ENCODE data around the gene ITIH2. TPM values are rescaled to one million over a fixed set of nuclear protein-coding genes. Genes with fewer than 3 reads are reported as not detected.

Gene ITIH2
- polyA plus RNA-seq, 3 donors, result not detected

DNA sequence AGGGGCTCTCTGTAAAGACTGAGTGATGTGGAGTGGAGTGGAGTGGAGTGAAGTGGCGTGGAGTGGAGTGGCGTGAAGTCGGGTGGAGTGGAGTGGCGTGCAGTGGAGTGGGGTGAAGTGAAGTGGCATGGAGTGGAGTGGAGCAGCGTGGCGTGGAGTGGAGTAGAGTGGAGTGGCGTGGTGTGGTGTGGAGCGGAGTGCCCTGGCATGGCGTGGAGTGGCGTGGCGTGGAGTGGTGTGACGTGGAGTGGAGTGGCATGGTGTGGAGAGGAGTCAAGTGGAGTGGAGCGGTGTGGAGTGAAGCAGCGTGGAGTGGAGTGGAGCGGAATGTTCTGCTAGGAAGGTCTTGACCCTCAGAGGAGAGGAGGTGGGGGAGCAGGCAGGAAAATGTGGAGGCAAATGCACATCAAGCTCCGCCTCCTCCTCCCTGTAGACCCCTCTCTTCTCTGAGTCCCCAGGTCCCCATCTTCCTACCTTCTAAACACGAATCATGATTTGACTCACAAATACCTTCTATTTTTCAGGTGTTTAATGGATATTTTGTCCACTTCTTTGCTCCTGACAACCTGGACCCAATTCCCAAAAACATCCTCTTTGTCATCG is 19.9 kb downstream of the ITIH2 start:
- H3K9ac ChIP-seq (ENCODE audit: insufficient read depth, low read length, poor library complexity, severe bottlenecking), result no peak overlapping the region
- no peak overlapping the region for H3K27ac Mint-ChIP-seq
- H3K9me3 ChIP-seq (replicated peaks in 1 of 2; ENCODE audit: control insufficient read depth in 1 of 2, insufficient read depth in 1 of 2, low read length in 2 of 2), result no peaks in the 10 kb centered on the region
- intact Hi-C loops (cut with micrococcal nuclease), result no loop called here
- H3K36me3 Mint-ChIP-seq, result no peaks in the 10 kb centered on the region
- no peaks in the 10 kb centered on the region for H3K36me3 ChIP-seq (replicated peaks in 1 of 2; ENCODE audit: control insufficient read depth in 1 of 2, insufficient read depth in 2 of 2, low read length in 2 of 2)
- peaks cover 3 to 5% (median 4%) of the 10 kb centered on the region in 3 donors for H3K27me3 Mint-ChIP-seq (ENCODE audit: low read depth in 3 of 3)
- no peaks in the 10 kb centered on the region for H3K4me1 ChIP-seq (ENCODE audit: control insufficient read depth in 1 of 2, insufficient read depth in 2 of 2, low read length in 2 of 2)
- H3K4me3 Mint-ChIP-seq, result no peak overlapping the region
- no peaks in the 10 kb centered on the region for H3K4me1 Mint-ChIP-seq
- H3K27me3 ChIP-seq (ENCODE audit: control insufficient read depth in 2 of 2, insufficient read depth in 2 of 2, low read length in 2 of 2), result no peaks in the 10 kb centered on the region
- no peak overlapping the region for H3K4me2 ChIP-seq (replicated peaks; ENCODE audit: extremely low read depth, low read length, poor library complexity, severe bottlenecking)
- no peaks in the 10 kb centered on the region for H4K20me1 ChIP-seq (ENCODE audit: insufficient read depth, low read length)
- H3K79me2 ChIP-seq (ENCODE audit: insufficient read depth, low read length), result no peaks in the 10 kb centered on the region
- H3K27ac ChIP-seq (ENCODE audit: low read depth in 1 of 2, low read length in 2 of 2), result no peak overlapping the region
- 96% methylated on average over 12 of the region's 18 CpGs for WGBS (ENCODE audit: insufficient coverage)
- TF ChIP-seq, protein P1, sequence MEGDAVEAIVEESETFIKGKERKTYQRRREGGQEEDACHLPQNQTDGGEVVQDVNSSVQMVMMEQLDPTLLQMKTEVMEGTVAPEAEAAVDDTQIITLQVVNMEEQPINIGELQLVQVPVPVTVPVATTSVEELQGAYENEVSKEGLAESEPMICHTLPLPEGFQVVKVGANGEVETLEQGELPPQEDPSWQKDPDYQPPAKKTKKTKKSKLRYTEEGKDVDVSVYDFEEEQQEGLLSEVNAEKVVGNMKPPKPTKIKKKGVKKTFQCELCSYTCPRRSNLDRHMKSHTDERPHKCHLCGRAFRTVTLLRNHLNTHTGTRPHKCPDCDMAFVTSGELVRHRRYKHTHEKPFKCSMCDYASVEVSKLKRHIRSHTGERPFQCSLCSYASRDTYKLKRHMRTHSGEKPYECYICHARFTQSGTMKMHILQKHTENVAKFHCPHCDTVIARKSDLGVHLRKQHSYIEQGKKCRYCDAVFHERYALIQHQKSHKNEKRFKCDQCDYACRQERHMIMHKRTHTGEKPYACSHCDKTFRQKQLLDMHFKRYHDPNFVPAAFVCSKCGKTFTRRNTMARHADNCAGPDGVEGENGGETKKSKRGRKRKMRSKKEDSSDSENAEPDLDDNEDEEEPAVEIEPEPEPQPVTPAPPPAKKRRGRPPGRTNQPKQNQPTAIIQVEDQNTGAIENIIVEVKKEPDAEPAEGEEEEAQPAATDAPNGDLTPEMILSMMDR (IDR thresholded peaks at IDR 0.05), result no peak
- H2AFZ ChIP-seq (ENCODE audit: insufficient read depth, low read depth, low read length, poor library complexity, severe bottlenecking), result no peak overlapping the region
- no peak for DNase-seq
- H3K4me3 ChIP-seq (replicated peaks in 1 of 3; ENCODE audit: low read depth in 2 of 3, low read length in 3 of 3), result no peak overlapping the region
- H3K9me3 Mint-ChIP-seq, result peaks cover 0 to 2% (median 0%) of the 10 kb centered on the region in 7 donors

- Mint-ChIP-seq H3K27ac (no peak overlapping the region), H3K4me1 (no peaks in the 10 kb centered on the region), H3K36me3 (no peaks in the 10 kb centered on the region), H3K27me3 (ENCODE audit: low read depth in 3 of 3) (peaks cover 2 to 4% (median 3%) of the 10 kb centered on the region in 3 donors), H3K9me3 (peaks cover 0 to 2% (median 0%) of the 10 kb centered on the region in 7 donors), H3K4me3 (no peak overlapping the region)
- intact Hi-C loops (cut with micrococcal nuclease), result no loop called here
- no peak overlapping the region for H3K4me3 ChIP-seq (replicated peaks in 1 of 3; ENCODE audit: low read depth in 2 of 3, low read length in 3 of 3)
- TF ChIP-seq, protein P1 (IDR thresholded peaks at IDR 0.05), result no peak
- no peaks in the 10 kb centered on the region for H4K20me1 ChIP-seq (ENCODE audit: insufficient read depth, low read length)
- no peaks in the 10 kb centered on the region for H3K27me3 ChIP-seq (ENCODE audit: control insufficient read depth in 2 of 2, insufficient read depth in 2 of 2, low read length in 2 of 2)
- DNase-seq, result no peak
- no peak overlapping the region for H3K9ac ChIP-seq (ENCODE audit: insufficient read depth, low read length, poor library complexity, severe bottlenecking)
- H3K4me1 ChIP-seq (ENCODE audit: control insufficient read depth in 1 of 2, insufficient read depth in 2 of 2, low read length in 2 of 2), result no peaks in the 10 kb centered on the region
- no peaks in the 10 kb centered on the region for H3K36me3 ChIP-seq (replicated peaks in 1 of 2; ENCODE audit: control insufficient read depth in 1 of 2, insufficient read depth in 2 of 2, low read length in 2 of 2)
- no peak overlapping the region for H3K27ac ChIP-seq (ENCODE audit: low read depth in 1 of 2, low read length in 2 of 2)
- no peak overlapping the region for H3K4me2 ChIP-seq (replicated peaks; ENCODE audit: extremely low read depth, low read length, poor library complexity, severe bottlenecking)
- H3K79me2 ChIP-seq (ENCODE audit: insufficient read depth, low read length), result no peaks in the 10 kb centered on the region
- 98% methylated on average over 11 of the region's 13 CpGs for WGBS (ENCODE audit: insufficient coverage)
- no peak overlapping the region for H2AFZ ChIP-seq (ENCODE audit: insufficient read depth, low read depth, low read length, poor library complexity, severe bottlenecking)
- H3K9me3 ChIP-seq (replicated peaks in 1 of 2; ENCODE audit: control insufficient read depth in 1 of 2, insufficient read depth in 1 of 2, low read length in 2 of 2), result no peaks in the 10 kb centered on the region
These were observed 31.7 kb downstream of the ITIH2 start for GRCh38 chr10:7734821-7735220.

Data from CD14-positive monocyte (primary cell).